ENCODE results near the gene SH3BP2.
A peak's percentile ranks its signal among the peaks of the same experiment; 100 is the strongest.

The SH3BP2 gene

GRCh38 chr4:2792711-2793585, at the start of gene SH3BP2:
Gene SH3BP2, plus strand, starts transcription at chr4:2793085. Its CDS starts 27,533 bp downstream, at chr4:2820618.
- DNase-seq (ENCODE audit: low spot score): peak; percentile 53

GRCh38 chr4:2743518-2744445, 49.1 kb upstream of the SH3BP2 start:
- DNase-seq (ENCODE audit: low spot score): no peak

DNA sequence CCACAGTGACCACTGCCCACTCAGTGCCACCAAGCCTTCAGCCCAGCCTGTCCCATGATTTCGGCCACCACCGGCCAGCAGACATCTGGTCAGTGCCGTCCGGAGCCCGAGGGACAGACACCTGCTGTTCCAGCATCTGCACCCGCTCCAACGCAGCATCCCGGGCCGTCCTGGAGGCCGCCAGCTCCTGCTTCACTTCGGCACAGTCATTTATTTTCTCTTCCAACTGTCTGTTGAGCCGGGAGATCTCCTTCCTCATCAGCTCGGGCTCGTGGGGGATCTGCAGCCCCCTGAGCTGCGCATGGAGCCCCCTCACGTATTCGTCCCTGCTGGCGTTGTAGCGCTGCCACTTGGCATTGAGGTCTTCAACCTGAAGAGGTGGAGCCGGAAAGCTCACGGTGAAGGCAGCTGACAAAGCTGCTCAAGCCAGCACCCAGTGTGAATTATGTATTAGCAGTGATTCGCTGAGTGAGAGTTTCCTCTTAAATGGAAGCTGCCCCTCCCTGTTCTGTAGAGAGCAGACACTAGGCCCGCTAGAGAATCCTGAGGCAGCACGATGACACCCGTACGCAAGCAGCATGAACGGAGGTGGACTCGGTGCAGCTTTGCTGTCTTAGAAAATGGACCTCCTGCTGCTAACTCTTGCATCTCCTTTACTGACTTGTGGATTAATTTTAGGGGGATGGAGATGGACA, 48.2 kb upstream of the SH3BP2 start:
- DNase-seq (ENCODE audit: low spot score): no peak

- no peak for DNase-seq (ENCODE audit: low spot score)
Observed at GRCh38 chr4:2745516-2745915, 47.4 kb upstream of the SH3BP2 start.

- peak; percentile 93 for DNase-seq (ENCODE audit: low spot score)
Observed at GRCh38 chr4:2745981-2746806, 46.7 kb upstream of the SH3BP2 start.

DNA sequence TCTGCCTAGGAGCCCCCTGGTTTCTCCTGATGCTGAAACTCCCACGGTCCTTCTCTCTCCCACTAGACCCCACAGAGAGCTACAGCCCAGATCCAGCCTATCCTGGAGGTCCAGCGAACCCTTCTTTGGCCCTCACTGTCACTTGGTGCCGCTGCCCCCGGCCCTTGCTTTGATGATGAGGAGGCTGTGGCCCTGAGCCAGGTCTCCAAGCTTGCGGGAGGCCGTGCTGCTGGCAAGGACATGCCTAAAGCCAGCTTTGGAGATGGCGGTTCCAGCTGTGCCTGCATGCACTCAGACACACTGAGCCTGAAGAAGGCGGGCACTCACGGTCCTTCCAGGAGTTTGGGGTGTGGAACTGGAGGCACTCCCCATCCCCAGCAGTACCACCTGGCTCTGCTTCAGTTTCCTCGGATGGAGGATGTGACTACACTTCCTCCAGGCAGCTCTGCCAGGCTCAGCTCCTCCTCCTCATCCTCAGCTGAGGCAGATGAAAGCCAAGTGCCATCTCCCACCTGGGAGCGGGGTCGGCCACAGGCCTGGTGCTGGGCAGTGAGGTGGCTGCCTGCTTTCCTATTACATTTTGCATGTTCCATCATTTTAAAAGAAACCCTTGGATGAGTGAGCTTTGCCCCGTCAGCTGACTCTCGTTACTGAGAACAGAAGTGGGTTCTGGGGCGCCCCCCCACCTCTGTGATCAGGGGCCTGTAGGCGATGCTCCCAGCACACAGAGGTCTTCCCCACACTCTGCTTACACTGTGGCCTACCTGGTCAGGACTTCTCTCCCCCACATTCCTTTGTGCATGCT, 45.8 kb upstream of the SH3BP2 start:
- no peak for DNase-seq (ENCODE audit: low spot score)

DNA sequence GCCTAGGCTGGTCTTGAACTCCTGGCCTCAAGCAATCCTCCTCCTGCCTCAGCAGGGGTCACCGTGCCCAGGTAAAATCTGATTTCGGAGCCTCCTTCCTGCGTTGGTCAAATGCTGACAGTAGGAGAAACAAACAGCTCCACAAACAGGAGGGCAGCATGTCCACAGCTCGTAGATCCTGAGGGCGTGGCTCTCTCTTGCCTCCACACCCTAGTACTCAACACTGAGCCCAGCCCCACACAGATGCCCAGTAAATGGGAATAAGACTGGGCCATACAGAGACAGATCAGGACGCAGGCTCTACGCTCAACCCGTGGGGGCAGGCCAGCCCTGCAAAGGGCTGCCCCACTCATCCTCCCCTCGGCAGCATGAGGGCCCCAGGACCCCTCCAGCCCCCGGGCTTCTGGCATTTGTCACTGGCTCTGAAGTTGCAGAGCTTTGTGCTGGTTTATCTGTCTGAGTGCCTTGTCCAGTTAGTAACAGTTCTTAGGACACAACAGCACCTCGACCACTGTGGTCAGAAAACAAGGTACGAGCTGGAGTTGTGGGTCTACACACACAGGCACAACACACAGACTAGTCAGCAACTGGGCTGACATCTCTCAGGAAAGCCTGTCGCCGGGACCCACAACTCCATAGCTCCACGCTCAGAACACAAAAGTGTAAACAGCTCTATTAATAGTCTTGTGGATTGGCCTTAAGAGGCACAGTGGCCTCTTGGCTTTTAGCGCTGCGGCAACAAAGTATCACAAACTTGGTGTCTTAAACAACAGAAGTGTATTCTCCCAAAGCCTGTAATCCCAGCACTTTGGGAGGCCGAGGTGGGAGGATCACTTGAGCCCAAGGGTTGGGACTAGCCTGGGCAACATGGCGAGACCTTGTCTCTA, 41.9 kb upstream of the SH3BP2 start:
- no peak for DNase-seq (ENCODE audit: low spot score)

DNA sequence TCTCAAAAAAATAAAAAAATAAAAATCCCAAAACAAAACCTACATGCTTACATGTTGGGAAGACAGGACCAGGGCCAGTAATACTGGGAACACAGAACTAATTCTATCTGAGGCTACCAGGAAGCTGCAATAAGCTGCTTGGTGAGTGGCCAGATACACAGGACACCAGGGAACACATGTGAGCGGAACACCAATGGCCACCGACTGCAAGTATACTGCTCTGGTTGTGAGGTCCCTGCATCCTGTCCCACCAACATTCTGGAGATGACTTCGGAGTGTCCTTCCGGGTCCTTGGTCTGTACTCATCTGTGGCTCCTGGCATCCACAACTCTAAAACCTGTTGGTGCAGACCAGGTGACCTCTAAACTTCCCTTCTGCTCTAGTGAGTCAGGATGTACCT, 39.4 kb upstream of the SH3BP2 start:
- no peak for DNase-seq (ENCODE audit: low spot score)

GRCh38 chr4:2754848-2755819, 37.8 kb upstream of the SH3BP2 start:
- DNase-seq (ENCODE audit: low spot score): no peak

DNA sequence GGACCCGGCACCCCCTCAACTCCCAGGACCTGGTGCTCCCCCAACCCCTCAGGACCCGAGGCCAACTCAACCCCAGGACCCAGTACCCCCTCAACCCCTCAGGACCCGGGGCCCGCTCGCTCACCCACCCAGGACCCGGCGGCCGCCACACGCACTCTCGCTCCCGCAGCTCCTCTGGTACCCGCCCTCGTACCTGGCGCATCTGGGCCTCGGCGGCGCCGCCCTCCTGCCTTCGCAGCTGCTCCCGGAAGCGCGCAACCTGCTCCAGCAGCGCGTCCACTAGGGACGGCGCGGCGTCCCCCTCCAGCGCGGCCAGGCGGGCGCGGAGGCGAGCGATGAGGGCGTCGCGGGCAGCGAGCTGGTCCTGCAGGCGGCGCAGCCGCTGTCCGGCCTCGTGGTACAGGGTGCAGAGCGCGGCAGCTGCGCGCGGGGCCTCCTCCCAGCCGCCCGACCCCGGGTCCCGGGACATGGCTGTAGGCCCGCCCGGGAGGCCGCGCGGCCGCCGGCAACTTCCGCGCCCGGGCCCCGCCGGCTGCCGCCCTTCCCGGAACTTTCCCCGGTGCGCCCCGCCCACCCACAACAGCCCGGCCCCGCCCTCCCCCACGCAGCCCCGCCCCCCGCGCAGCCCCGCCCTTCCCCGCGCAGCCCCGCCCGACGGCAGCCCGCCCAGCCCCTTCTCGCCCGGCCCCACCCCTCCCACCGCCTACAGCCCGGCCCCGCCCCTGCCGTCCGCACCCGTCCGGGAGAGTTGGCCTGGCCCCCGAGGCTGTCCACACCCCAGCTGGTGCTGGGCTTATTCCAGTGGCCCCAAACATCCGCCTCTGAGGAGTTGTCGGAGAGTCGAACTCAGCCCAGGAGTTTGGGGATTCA, 36.8 kb upstream of the SH3BP2 start, which contains the start of gene TNIP2:
TNIP2 (minus strand) TSS at position 516 of the 870 bp plus-strand sequence; CDS start at position 469, 47 bp downstream.
- peak; percentile 78 for DNase-seq (ENCODE audit: low spot score)

DNA sequence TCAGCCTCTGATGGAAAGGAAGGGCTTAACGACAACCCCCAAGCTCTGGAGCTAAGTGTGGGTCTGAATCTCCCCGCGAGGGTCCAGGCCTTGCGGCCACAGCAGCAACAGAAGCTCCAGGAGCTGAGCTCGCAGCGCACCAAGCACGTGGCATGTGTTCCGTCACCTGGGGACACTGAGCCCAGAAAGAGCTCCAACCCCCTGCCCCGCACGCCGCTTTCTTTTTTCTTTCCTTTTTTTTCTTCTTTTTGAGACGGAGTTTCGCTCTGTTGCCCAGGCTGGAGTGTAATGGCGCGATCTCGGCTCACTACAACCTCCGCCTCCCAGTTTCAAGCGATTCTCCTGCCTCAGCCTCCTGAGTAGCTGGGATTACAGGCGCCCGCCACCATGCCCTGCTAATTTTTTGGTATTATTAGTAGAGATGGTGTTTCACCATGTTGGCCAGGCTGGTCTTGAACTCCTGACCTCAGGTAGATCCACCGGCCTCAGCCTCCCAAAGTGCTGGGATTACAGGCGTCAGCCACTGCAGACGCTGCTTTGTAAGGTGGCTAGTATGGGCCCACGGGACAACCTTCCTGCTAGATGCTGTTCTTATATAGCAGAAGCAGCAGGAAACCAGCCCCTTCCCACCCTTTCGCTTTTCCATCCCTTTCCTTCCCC, 36.1 kb upstream of the SH3BP2 start:
- no peak for DNase-seq (ENCODE audit: low spot score)

DNA sequence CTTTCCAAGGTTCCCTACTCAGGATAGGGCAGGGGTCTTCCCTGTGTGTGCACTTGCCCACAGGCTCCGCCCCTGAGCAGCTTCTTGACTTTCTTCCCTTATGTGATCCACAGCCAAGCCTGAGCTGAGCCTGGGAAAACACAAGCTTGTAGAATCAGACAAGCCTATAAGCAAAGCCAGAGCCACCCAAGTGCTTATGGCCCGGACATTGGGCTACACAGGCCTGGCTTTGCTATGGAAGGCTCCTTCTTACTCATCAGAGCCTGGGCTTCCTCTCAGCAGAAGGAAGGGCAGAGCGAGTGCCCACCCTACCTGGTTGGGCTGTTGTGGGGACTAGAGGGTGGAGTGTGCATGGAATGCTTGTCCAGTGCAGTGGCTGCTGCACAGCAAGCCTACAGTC, 35.5 kb upstream of the SH3BP2 start:
- DNase-seq (ENCODE audit: low spot score): no peak

DNA sequence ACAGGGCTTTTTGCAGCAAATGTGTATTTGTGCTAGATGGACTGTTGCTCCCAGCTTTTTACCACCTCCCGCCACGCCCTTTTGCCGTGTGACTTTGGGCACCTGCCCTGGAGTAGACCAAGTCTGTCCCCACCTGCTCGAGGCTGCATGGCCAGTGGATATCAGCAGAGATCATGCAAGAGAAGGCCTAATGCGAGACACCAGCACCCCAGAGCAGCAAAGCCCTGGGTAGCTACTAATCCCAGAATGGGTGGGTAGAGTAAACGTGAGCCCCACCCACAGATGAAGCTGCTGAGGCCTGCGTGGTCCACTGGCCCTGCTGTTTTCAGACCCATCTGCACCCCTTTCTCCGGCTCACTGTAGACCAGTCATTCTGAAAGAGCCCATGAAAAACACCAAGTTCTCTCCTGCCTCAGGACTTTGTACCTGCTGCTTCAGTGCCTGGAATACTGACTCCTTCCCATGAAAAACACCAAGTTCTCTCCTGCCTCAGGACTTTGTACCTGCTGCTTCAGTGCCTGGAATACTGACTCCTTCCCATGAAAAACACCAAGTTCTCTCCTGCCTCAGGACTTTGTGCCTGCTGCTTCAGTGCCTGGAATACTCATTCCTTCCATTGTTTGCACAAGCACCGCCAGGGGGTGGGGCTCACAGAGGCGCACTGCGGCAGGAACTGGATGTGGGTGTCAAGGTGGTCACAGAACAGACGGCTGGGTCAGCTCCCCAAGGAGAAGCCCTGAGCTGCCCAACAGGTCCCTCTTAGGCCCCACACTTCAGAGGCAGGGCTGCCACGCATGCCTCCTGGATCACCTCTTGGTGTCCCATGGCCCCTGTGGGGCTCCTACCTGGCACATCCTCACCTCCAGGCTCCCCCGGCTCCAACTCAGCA, 31.6 kb upstream of the SH3BP2 start:
- DNase-seq (ENCODE audit: low spot score): no peak

- no peak for DNase-seq (ENCODE audit: low spot score)
Observed at GRCh38 chr4:2762048-2762447, 30.8 kb upstream of the SH3BP2 start.

Measured in CD4-positive, alpha-beta T cell treated with Interleukin-15 for 4 hours (primary cell).